Stimulated activated naive CD4-positive, alpha-beta T cell treated with Interleukin-2 at 50 U/mL for 16 hours (primary cell): ENCODE data around the gene KCNH1.

Experiments used
- DNase-seq: peaks from one replicate; lab custom pipeline; 2025; lab: John Stamatoyannopoulos, UW

KCNH1 gene

DNA sequence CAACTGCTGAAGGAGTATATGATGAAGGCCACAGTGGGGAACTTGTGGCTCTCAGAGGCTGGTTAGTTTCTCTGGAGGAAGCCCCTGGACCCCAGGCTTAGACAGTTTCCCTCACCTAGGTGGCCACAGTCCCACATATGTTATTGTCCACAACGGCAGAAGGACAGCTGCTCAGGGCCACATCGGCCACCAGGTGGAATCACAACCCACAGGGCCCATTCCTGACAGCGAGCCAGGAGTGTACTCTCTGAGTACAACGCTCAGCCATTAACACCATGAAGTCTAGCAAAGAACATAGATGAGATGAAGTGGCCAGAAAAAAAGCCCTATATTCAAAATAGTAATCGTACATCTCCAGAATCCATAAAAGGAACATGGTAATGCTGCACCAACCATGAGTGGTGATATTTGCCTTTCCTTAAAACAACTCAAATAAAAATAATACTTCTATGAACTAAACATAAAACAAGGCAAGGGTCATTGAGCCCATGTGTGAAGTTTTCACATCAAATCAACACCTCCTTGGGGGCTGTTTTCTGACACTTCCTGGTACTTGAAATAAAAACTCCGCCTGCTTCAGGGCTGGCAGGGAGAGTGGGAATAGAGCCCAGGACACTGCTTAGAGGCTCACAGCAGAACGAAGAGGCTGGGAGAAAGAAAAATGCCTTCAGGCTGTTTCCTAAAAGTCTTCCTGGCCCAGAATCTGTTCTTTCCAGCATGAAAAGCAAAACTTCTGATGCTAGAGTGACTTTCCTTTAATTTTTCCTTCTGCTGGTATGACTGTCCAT lies 421.9 kb downstream of the KCNH1 start:
- DNase-seq: no peak

DNA sequence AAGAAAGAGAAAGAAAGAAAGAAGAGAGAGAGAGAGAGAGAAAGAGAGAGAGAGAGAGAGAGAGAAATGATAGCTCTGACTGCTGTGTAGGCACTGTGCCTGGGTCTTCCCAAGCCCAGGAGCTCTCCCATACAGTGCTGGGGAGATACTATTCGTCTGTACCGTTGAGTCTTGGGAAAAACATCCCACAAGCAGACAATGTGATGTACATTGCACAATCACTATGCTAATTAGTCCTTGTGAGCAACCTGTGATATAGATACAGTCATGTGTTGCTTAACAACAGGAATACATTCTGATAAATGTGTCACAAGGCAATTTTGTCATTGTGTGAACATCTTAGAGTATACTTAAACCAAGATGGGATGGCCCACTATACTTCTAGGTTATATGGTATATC lies 424.2 kb downstream of the KCNH1 start:
- no peak for DNase-seq

DNA sequence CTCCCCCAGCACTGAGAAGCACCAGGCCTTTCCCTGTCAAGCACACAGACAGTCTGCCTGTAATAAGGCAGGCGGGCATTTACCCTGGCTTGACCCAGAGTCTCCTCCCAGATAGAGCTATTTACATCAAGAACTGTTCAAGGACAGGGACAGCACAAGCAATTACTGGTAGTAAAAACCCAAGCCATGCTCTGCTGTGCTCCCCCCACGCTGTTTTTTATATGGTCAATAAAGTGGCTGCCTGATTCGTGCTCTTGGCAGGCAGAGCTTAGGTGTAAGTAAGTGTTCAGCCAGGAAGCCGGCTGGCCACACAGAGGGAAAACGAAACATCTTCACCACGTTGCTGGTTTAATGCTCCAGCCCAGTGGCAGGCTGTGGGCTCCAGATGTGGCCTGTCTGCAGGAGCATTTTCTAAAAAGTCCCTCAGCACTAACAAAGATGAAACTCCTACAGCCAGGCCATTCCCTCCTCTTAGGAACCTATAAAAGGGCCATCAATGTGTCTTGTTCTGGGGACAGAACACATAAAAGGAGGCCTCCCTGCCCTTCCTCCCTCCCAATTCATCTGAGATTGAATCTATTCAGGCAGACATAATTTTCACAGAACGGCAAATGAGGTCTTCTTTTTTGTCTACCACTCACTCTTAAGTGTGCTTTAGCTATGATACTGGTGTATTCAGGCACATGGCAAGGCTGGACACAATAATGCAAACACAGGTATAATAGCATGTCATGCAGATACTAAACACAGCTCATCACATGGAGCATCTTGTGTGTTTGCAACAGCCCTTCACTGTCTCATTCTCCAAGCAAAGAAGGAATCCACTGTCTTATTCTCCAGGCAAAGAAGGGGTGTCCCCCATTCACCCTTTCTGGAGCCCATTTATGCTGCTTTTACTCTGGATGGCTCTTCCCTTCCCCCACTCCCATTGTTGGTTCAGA lies 426.4 kb downstream of the KCNH1 start:
- DNase-seq: no peak

DNA sequence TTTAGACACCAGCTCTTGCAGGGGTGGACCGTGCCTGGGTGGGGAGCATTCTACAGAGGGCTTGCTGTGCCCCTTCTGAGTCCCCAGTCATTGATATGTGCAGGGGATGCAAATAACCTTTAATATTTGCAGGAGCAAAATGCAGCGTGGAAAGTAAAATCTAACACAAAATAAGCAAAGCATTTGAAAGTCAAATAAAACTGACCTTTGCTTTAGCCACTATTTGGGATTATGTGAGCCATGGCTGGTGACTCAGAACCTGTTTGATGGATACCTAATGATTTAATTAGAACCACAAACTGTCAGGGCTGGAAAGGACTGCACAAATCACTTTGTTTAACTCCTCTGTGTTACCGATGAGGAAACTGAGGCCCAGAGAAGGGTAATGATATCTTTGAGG lies 427.7 kb downstream of the KCNH1 start:
- no peak for DNase-seq

DNA sequence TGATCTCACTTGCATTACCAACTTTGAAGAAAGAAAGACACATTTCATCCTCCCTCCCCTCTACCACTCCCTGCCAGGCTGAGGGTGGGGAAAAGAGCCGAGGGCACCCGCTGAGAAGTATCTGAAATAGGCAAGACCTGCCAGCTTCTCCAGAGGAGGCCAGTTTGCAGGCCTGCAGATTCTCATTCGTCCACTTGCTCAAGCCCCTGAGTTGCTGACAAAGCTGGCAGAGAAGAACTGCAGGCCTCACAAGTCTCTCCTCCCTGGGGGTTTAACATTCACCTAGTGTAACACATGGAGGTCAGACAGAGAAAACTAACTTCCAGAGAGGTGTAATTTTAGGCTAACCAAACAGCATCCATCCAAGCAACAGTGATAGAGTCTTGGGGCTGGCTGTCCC lies 428.9 kb downstream of the KCNH1 start:
- no peak for DNase-seq

DNA sequence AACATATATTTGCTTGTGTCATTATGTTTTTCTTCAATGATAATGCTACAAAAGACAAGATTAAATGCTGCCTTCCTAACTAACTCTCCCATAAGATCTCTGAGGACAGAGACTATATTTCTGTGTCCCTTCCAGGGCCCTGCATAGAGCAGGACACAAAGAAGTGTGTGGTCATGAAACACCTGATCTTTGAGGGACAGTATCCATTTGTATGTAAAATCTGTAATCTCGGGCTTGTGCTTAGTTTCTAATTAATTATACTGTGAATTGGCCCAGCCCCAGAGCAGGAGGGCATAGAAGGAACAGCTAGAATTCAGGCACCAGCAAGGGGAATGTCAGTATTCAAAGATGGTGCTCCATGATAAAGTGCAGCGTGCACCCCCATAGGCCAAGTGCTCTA lies 430.4 kb downstream of the KCNH1 start:
- DNase-seq: no peak

DNA sequence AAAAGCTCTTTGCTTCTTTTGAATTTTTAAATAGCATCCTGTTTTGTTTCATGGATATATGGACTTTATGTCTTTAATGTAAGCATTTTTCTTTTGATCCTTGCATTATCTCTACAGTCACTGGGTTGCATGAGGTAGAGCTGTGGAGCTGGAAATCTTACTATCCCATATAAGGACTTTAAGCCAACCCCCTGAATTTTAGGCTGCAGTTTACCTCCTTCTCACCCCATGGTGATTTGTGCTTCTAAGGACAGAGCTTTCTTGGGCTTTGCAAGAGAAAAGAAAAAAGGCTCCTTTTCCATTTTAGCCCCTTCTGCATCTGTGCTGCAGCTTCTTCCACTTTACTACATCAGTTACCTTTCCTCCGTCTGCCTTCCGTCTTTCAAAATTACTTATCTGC lies 431.4 kb downstream of the KCNH1 start:
- DNase-seq: no peak

DNA sequence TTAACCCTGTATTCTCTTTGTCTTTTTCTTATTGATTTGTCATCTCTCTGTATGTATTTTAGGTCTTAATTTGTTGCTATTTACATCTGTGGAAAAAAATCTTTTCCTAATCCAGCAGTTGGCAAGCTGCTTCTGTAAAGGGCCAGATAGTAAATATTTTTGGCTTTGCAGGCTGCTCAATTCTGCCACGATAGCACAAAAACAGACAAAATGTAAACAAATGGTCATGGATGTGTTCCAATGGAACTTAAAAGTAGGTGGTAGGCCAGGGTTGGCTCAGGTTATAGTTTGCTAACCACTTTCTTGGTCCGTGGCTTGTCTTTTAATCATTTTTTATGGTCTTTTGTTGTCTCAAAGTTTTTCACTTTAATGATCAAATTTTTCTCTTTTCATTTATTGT lies 433.4 kb downstream of the KCNH1 start:
- DNase-seq: no peak

DNA sequence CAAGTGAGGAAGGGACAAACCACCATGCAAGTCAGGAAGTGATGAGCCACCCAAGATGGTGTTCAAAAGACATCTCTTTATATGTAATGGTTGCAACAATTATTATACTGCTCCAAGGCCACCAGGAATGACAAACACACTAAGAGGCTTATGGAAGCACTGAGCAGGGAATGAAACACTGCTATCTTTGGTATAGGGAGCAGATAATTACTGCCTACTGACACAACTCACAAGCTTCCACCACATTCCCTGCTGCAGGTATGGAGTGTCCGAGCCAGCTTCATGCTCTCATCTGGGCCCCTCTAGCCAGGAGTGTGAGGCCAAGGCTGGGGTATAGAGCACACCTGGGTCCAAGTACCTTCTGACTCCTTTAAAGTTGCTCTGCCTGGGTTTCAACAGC lies 433.9 kb downstream of the KCNH1 start:
- no peak for DNase-seq

DNA sequence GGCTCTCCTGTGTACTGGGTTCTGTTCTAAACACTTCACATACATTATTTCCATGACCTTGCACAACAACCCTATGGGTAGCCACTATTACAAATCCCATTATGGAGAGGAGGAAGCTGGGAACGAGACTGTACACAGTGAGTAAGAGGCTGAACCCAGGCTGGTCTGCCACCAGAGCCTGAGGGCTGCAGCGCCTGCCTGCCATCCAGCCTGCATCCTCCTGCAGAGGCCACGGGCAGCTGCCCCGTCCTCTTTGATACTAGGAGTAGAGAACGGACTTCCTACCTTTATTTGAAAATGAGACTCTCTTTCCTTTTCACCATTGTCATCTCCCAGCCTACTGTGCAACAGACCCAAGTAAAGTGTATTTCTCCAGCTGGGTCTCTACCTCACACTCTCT lies 435.3 kb downstream of the KCNH1 start:
- DNase-seq: no peak

DNA sequence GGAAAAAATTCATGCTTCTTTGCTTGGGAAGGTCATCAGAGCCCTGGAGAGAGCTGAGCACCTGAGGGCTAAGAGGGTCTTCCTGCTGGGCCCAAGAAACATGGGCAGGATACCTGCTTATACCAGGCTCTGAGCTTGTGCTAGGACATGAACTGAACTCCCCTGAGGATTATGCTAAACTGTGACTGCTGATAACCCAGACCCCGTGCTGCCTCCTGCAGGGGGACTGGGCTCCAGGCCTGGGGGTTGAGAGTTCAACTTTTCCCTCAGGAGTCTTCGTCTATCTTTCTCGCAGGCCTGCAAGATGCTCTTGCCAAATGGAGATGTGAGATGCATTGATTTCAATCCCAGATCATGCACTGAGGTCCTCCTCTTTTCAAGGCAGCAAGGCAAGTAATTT lies 436.8 kb downstream of the KCNH1 start:
- DNase-seq: no peak

DNA sequence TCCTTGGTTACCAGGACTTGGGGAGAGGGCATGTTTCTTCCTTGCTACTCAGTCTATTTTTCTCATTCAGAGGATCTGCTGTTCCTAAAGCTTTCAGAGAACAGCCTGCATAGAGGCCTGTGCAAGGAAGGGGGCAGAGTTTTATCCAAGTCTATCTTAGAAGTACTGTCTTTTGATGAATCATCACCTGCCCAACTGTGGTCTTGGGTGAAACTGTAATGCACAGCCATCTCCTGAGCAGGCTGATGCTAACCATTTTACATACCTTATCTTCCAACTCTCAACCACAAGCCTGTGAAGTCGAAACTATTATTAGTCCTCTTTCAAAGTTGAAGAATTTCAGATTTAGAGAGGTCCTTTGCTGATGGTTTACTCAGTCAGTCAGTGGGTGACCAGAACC lies 437.2 kb downstream of the KCNH1 start:
- no peak for DNase-seq

DNA sequence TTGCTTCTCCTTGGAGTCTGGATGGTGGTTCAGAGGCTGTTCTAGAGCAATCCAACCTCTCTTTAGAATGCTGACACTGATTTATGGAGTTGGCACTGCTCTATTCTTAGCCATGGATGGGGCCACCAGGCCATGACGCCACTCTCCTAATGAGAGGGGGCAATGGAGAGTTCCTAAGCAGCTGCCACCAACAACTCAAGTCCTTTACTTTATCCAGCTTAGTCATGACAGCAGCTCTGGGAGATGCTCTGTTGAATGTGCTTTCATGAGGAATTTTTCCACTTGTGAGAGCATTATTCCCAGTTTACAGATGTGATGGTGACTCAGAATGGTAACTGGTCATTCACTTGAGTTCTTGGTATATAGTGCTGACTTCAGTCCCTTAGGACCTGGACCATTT lies 438.9 kb downstream of the KCNH1 start:
- no peak for DNase-seq

DNA sequence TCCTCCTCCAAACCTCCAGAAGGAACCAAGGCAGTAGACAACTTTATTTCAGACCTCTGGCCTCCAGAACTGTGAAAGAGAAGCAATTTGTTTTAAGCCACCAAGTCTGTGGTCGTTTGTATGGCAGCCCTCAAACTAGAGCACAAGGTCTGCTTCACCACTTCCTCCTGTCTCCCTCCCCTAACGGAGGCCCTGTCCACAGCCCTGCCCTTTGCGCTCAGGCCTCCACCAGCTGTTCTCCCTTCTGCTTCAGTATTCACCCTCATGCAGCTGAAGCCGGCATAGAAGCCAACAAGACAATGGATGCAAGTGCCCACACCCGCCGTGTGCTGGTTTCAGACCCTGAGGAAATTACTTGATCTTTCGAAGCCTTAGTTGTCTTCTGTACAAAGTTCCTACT lies 441.2 kb downstream of the KCNH1 start:
- no peak for DNase-seq

DNA sequence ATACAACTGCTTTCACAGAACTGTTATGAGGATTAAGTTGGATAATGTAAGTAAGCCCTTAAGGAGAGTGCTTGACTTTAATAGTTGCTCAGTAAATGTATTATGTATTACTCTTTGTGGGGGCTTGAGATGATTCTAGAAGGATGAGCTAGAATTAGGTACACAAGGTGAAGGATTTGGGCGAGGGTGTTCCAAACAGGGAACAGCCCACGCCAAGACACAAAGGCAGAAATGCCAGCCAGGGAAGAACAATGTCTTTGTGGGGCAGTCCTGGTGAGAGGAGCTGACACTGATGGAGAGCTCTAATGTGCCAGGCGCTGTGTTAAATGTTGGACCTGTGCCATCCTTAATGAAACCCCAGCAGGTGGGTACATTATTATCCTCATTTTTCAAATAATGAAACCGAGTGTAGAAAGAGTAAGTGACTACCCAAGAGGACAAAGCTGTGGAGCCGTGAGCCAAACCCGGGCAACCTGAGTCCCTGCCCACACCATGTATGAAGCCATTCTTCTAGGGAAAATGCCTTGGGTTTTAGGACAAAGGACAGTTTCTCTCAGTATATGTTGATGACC lies 442.8 kb downstream of the KCNH1 start:
- DNase-seq: no peak

DNA sequence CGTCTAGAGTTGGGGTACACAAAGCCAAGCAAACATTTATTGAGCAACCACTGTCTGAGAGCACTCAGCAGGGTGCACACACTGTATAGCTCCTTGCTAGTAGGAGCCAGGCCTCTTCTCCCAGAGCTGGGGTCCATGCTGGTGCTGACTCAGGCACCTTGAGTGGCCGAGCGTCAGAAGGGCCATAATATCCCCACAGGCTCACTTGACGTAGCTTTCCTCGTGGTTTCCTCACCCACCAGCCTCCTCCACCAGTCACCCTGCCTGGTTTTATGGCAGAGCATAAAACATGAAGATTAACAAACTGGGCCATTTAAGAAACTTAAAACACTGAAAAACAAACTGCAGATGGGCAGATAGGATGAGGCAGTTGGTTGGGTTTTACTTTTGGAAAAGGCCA lies 443.7 kb downstream of the KCNH1 start:
- DNase-seq: no peak

DNA sequence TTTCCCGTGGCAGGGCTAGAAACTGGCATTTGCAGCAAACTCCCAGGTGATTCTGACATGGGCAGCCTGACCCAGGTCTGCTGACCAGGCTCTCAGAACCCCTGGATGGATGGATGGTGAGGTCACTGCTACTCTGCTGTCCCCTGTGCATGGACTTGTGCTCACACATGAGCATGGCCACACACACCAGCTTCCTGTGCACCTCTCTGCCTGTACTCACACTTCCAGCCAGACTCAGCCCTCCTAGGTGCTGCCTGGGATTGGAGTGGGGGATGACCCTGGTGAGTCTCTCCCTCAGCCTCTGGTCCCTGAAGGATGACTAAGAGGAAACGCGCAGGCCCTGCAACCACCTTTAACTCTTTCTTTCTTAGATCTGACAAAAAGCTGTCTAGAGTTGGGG lies 444.1 kb downstream of the KCNH1 start:
- DNase-seq: no peak

DNA sequence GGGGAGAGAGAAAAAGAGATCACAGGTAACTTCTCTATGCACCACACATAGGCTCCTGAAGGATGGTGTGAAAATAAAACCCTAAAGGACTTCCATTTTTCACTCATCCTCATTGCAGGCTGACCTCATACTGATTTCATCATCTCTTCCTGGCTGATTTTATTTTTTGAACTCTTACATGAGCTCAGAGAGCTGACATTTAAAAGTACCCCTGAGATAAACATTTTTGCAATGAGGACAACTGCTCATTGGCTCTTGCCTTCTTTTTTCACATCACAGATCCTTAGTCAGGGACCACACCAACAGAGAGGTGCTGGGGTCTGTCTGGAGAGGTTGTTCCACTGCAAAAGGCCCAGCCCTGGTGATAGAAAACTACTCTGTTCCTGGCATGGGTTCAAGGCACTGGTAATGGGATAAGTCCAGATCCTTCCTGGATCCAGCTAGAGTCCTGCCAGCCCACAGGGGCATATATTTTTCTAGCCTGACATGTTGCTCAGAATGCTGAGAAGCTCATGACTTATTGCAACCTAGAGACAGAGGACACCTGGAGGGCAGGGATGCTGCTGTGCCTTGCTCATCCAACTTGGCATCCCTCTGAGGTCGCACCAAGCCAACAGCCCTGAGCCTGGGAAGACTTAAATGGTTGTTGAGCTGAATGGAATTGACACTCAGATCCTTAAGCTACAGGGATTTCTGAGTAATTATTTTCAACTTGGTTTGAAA lies 445.3 kb downstream of the KCNH1 start:
- no peak for DNase-seq

DNA sequence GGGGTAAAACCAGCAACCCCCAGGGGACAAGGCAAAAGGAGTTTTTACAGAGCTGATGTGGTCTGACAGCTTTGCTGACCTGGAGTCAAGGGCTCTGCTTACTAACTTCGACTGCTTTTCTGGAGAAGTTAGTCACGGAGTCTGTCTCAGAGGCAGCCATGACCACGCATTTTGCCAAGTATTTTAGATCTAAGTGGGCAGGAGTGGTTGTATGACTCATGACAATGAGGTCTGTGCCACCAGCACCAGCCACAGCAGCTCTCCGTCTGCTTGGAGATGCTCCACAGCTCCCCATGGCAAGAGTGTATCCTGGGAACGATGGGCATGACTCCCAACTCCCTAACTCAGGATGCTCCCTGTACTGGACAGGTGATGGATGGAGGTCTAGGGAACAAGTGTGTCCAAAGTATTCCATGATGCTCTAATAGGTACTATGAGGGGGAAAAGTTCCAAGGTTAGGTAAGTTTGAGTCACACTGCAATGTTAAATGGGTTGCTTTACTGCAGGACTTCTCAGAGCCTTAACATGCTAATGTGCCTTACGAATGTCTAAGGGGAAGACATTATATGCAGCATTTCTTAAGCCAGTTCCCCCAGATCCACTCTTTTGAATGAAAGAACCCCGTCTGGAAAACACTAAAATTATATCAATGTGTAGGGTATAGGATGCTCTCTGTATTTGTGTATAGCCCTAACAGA lies 446.2 kb downstream of the KCNH1 start:
- no peak for DNase-seq

DNA sequence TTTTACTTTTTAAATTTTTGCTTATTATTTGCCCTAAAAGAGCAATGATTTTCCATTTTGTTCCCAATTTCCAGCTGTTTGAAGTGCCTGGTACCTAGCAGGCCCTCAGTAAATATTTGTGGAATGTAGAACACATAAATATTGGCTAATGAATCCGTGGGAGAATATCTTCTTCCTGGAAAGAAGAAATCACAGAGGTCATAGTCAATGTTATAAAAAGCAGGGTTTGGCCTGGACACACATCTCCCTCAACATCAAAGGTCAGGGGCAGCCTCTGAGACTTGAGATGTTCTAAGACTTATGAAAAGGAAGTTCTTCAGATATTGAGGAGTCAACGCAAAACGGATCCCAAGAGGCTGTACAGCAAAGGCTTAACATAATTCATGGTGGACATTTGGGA lies 447.1 kb downstream of the KCNH1 start:
- no peak for DNase-seq

DNA sequence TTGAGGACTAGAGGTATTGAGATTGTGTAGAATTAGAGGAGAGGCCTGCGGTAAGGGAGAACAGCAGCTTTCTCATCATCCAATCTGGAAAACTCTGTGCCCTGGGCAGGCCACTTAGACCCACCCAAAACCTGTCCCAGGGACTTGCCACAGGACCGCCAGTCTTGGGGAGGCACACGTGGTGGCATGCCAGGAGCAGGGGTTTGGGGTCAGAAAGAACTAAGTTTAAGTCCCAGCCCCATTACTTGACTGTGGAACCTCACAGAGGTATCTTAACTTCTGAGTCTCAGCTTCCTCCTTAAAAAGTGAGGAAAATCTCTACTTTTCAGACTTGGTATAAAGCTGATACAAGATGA lies 448.7 kb downstream of the KCNH1 start:
- no peak for DNase-seq
